NCI-H510A treated with DMSO at 0.1 percent for 48 hours (cell line): ENCODE data around the gene IP6K3.

Experiments
- DNase-seq: peaks from one replicate; lab custom pipeline; 2025; lab: John Stamatoyannopoulos, UW

The IP6K3 gene

GRCh38 chr6:33759887-33760629 is 13.4 kb upstream of the IP6K3 start:
- peak; percentile 97 for DNase-seq

- DNase-seq = peak; percentile 62
Observed at GRCh38 chr6:33758815-33759216, 12.1 kb upstream of the IP6K3 start.

- DNase-seq = peak; percentile 55
Observed at GRCh38 chr6:33757906-33758305, 11.2 kb upstream of the IP6K3 start.

GRCh38 chr6:33757113-33757512 is 10.4 kb upstream of the IP6K3 start:
- peak; percentile 66 for DNase-seq

- no peak for DNase-seq
Observed at GRCh38 chr6:33756211-33756954, 9.7 kb upstream of the IP6K3 start.

GRCh38 chr6:33755070-33755869 is 8.6 kb upstream of the IP6K3 start:
- DNase-seq = peak; percentile 98

GRCh38 chr6:33754222-33754621 is 7.5 kb upstream of the IP6K3 start:
- no peak for DNase-seq

- DNase-seq = no peak
Observed at GRCh38 chr6:33752646-33753015, 5.9 kb upstream of the IP6K3 start.

GRCh38 chr6:33751771-33752645 is 5.3 kb upstream of the IP6K3 start:
- peak; percentile 97 for DNase-seq

GRCh38 chr6:33750244-33750991 is 3.7 kb upstream of the IP6K3 start:
- DNase-seq = no peak

GRCh38 chr6:33749401-33749800 is 2.7 kb upstream of the IP6K3 start:
- no peak for DNase-seq

- DNase-seq = peak; percentile 63
Observed at GRCh38 chr6:33748841-33749240, 2.1 kb upstream of the IP6K3 start.

- DNase-seq = no peak
Observed at GRCh38 chr6:33747823-33748222, 1.1 kb upstream of the IP6K3 start.

GRCh38 chr6:33746036-33746600 is 587 bp downstream of the IP6K3 start:
- DNase-seq = peak; percentile 31

GRCh38 chr6:33745548-33745947 is 1.2 kb downstream of the IP6K3 start:
- peak; percentile 49 for DNase-seq

- DNase-seq = peak; percentile 85
Observed at GRCh38 chr6:33744895-33745546, 1.7 kb downstream of the IP6K3 start.

GRCh38 chr6:33744001-33744848 is 2.5 kb downstream of the IP6K3 start:
- DNase-seq = peak; percentile 100

- peak; percentile 33 for DNase-seq
Observed at GRCh38 chr6:33742837-33743236, 3.9 kb downstream of the IP6K3 start.

- no peak for DNase-seq
Observed at GRCh38 chr6:33742092-33742491, 4.6 kb downstream of the IP6K3 start.
